Esophagus squamous epithelium (tissue), 5 donors: Measurements from ENCODE around the gene ZSWIM5. TPM values are rescaled to one million over a fixed set of nuclear protein-coding genes. Genes with fewer than 3 reads are reported as not detected.

Experiments used
- DNase-seq: peaks from one replicate; lab custom pipeline; 2025; lab: John Stamatoyannopoulos, UW
- H3K27ac ChIP-seq, 4 donors: fragments of 200-600 bp; sonication (generic); one replicate each; pipeline ENCODE4 v1.5.1; 2016 to 2019; ENCODE audit warnings: mild to moderate bottlenecking in 1 of 4
- H3K27me3 ChIP-seq, 4 donors: fragments of 200-600 bp; sonication (generic); 1 replicate in 3 of 4; 2 replicates in 1 of 4; pipeline versions ENCODE4 v1.5.1 to v1.6.0; 2017 to 2021; ENCODE audit warnings: antibody characterized with exemption in 1 of 4
- H3K36me3 ChIP-seq, 3 donors: fragments of 200-600 bp; sonication (generic); one replicate each; pipeline ENCODE4 v1.5.1; 2016 to 2019
- H3K4me1 ChIP-seq, 3 donors: fragments of 200-600 bp; sonication (generic); one replicate each; pipeline ENCODE4 v1.5.1; 2017 to 2019
- H3K4me3 ChIP-seq, 4 donors: fragments of 200-600 bp; sonication (generic); 1 replicate in 3 of 4; 2 replicates in 1 of 4; pipeline ENCODE4 v1.5.1; 2016 to 2019; ENCODE audit warnings: mild to moderate bottlenecking in 2 of 4, moderate library complexity in 1 of 4
- H3K9me3 ChIP-seq, 3 donors: fragments of 200-600 bp; sonication (generic); one replicate each; pipeline ENCODE4 v1.5.1; 2016 to 2019
- POLR2A ChIP-seq, 4 donors: fragments of 450-650 bp; IDR thresholded peaks; one replicate each; pipeline ENCODE4 v1.6.1; 2017; ENCODE audit warnings: antibody characterized with exemption in 4 of 4, mild to moderate bottlenecking in 4 of 4, moderate library complexity in 3 of 4
- WGBS, 2 donors: methylation state at CpG; one replicate each; pipeline ENCODE4 v1.1.5; 2018; 5-methylcytosine and 5-hydroxymethylcytosine counted together
- intact Hi-C: fragments of 100-400 bp; cut with DNase I; formaldehyde crosslinking; loops from one replicate; pipeline ENCODE4 v1.15.0; 2022
- total RNA-seq, 4 donors: library from RNA; depleted of rRNA; stranded (reverse); fragments of >200 nt; gene quantifications; one replicate each; pipeline ENCODE4 v1.1.0, GENCODE V29; 2016
- TF ChIP-seq, protein P1 (sequence below), 6 experiments: fragments of 450-650 bp in 4 of 6; fragments of 200-600 bp in 2 of 6; sonication (generic) in 2 of 6; IDR thresholded peaks; one replicate each; pipeline ENCODE4 v1.5.1; 2016 to 2019; ENCODE audit warnings: antibody characterized with exemption in 6 of 6, mild to moderate bottlenecking in 4 of 6, moderate library complexity in 4 of 6
- donor health status: DM: yes; HTN: yes; CAD: no.

Gene ZSWIM5
- total RNA-seq, 4 donors from 2014 or later = 0.66 to 2.7 (median 1.6) TPM

DNA sequence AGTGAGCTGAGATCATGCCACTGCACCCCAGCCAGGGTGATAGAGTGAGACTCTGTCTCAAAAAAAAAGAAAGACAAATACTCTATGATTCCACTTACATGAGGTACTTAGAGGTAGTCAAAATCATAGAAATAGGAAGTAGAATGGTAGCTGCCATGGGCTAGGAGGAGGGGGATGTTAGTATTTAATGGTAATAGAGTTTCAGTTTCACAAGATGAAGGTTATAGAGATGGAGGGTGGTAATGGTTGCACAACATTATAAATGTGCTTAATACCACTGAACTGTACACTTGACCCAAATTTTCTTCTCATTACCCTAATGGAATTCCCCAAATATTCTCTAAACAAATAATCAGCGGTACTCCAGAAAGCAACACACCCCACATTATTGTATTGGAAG is 232.8 kb downstream of the ZSWIM5 start:
- 77 to 89% methylated on average over 1 of the region's 1 CpG for WGBS, 2 donors
- TF ChIP-seq POLR2A (IDR thresholded peaks at IDR 0.05) = no peak
- TF ChIP-seq, protein P1, sequence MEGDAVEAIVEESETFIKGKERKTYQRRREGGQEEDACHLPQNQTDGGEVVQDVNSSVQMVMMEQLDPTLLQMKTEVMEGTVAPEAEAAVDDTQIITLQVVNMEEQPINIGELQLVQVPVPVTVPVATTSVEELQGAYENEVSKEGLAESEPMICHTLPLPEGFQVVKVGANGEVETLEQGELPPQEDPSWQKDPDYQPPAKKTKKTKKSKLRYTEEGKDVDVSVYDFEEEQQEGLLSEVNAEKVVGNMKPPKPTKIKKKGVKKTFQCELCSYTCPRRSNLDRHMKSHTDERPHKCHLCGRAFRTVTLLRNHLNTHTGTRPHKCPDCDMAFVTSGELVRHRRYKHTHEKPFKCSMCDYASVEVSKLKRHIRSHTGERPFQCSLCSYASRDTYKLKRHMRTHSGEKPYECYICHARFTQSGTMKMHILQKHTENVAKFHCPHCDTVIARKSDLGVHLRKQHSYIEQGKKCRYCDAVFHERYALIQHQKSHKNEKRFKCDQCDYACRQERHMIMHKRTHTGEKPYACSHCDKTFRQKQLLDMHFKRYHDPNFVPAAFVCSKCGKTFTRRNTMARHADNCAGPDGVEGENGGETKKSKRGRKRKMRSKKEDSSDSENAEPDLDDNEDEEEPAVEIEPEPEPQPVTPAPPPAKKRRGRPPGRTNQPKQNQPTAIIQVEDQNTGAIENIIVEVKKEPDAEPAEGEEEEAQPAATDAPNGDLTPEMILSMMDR (IDR thresholded peaks at IDR 0.05) = no peak
- H3K9me3 ChIP-seq = no peaks in the 10 kb centered on the region
- no peak overlapping the region for H3K4me3 ChIP-seq
- no peak for DNase-seq
- intact Hi-C loops = no loop called here
- peaks cover 0 to 72% (median 12%) of the 10 kb centered on the region in 3 donors for H3K36me3 ChIP-seq
- no peak overlapping the region for H3K27ac ChIP-seq
- no peaks in the 10 kb centered on the region for H3K27me3 ChIP-seq
- no peaks in the 10 kb centered on the region for H3K4me1 ChIP-seq

DNA sequence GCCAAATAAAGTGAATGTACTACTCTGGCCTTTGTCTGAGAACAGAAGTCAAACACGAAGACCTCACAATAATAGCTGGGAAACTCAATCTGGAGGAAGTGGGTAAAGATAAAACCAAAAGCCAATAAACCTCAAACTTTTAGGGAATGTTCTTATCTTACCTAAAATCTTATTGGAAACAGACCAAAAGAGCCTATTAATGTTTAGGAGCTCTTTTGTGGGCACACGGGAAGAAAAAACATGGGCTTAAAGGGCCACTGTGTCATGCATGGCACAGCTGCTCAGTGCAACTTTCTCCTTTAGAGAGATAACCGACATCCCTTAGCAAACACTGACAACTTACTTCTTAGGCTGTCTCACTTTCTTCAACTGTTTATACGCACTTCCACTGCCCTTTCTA is 236.1 kb downstream of the ZSWIM5 start:
- Histone ChIP-seq H3K27ac (no peak overlapping the region), H3K27me3 (no peaks in the 10 kb centered on the region), H3K36me3 (peaks cover 0 to 51% (median 0%) of the 10 kb centered on the region in 3 donors), H3K9me3 (no peaks in the 10 kb centered on the region), H3K4me3 (no peak overlapping the region), H3K4me1 (no peaks in the 10 kb centered on the region)
- no peak for DNase-seq
- TF ChIP-seq, protein P1 (IDR thresholded peaks at IDR 0.05) = no peak
- no peak for TF ChIP-seq POLR2A (IDR thresholded peaks at IDR 0.05)
- intact Hi-C loops = no loop called here
- 43 to 52% methylated on average over 4 of the region's 4 CpGs for WGBS, 2 donors

Other genes starting within 250 kb of the ZSWIM5 start
- gene EIF2B3, start 220.0 kb downstream of the ZSWIM5 start, total RNA-seq = 10 to 100 TPM; 10.7 to 24.3 (median 23.5) TPM
- gene HECTD3, start 195.3 kb downstream of the ZSWIM5 start, total RNA-seq = 10 to 100 TPM; 25.3 to 42.2 (median 28.2) TPM
- gene UROD, start 194.4 kb downstream of the ZSWIM5 start, total RNA-seq = 10 to 100 TPM; 26.8 to 57.8 (median 36.7) TPM
- gene HPDL, start 120.3 kb upstream of the ZSWIM5 start, total RNA-seq = 1 to 10 TPM; 4.0 to 4.8 (median 4.6) TPM
- gene TOE1, start 133.6 kb upstream of the ZSWIM5 start, total RNA-seq = 10 to 100 TPM in 1 of 4 donors, 1 to 10 TPM in 3; 6.4 to 11.4 (median 9.1) TPM
- 10 to 100 TPM in 3 of 4 donors, 1 to 10 TPM in 1; 8.4 to 23.5 (median 19.1) TPM for gene MUTYH, start 133.8 kb upstream of the ZSWIM5 start, total RNA-seq